SU-DHL-6 (cell line): ENCODE results near the gene ASB15.

ENCODE experiments used
- H2AFZ ChIP-seq: fragments of 200-600 bp; sonication (generic); 2 replicates; pipeline ENCODE4 v1.6.1; 2014; ENCODE audit warnings: low read depth, mild to moderate bottlenecking, moderate library complexity, mixed read lengths, antibody characterized with exemption, low read length; ENCODE audit not compliant: severe bottlenecking
- H3F3A ChIP-seq: fragments of 200-600 bp; shearing (Covaris generic); 2 replicates; pipeline ENCODE4 v1.6.0; 2016; ENCODE audit warnings: antibody characterized with exemption, mild to moderate bottlenecking; ENCODE audit not compliant: insufficient read depth
- H3K27ac ChIP-seq: fragments of 200-600 bp; sonication (generic); 2 replicates; pipeline ENCODE4 v1.5.1; 2016; ENCODE audit warnings: low read depth, mild to moderate bottlenecking, low read length, moderate library complexity, mixed read lengths
- H3K27me3 ChIP-seq: fragments of 200-600 bp; sonication (generic), shearing (Covaris generic); 2 replicates; pipeline ENCODE4 v1.6.0; 2014; ENCODE audit warnings: mild to moderate bottlenecking, low read length
- H3K36me3 ChIP-seq: fragments of 200-600 bp; sonication (generic); 2 replicates; pipeline ENCODE4 v1.6.1; 2014; ENCODE audit warnings: mild to moderate bottlenecking, low read length, mixed read lengths
- H3K4me2 ChIP-seq: fragments of 300-600, 200-600 bp; shearing (Covaris generic), sonication (generic); 2 replicates; pipeline ENCODE4 v1.6.0; 2014; ENCODE audit warnings: low read length, low read depth, mild to moderate bottlenecking; ENCODE audit not compliant: poor library complexity, severe bottlenecking
- H3K4me3 ChIP-seq: fragments of 200-600 bp; sonication (generic); 2 replicates; pipeline ENCODE4 v1.5.1; 2014; ENCODE audit warnings: antibody characterized with exemption, low read length, mild to moderate bottlenecking, mixed read lengths; ENCODE audit not compliant: insufficient read depth, poor library complexity, severe bottlenecking
- H3K79me2 ChIP-seq: fragments of 200-600 bp; sonication (generic); 2 replicates; pipeline ENCODE4 v1.6.1; 2014; ENCODE audit warnings: mild to moderate bottlenecking, low read length, moderate library complexity; ENCODE audit not compliant: insufficient read depth
- H3K9ac ChIP-seq: fragments of 200-600 bp; sonication (generic); 2 replicates; pipeline ENCODE4 v1.7.0; 2014; ENCODE audit warnings: mild to moderate bottlenecking, low read length
- H3K9me2 ChIP-seq: fragments of 200-600 bp; sonication (generic); replicated peaks from 2 replicates; pipeline ENCODE4 v1.6.1; 2014; ENCODE audit warnings: low read length; ENCODE audit not compliant: insufficient read depth
- H3K9me3 ChIP-seq: fragments of 200-600 bp; sonication (generic); 2 replicates; pipeline ENCODE4 v1.6.1; 2014; ENCODE audit warnings: low read length, mixed read lengths; ENCODE audit not compliant: insufficient read depth
- H4K20me1 ChIP-seq: fragments of 200-600 bp; sonication (generic); 2 replicates; pipeline ENCODE4 v1.6.1; 2014; ENCODE audit warnings: low read depth, mild to moderate bottlenecking, antibody characterized with exemption, low read length, moderate library complexity, mixed read lengths
- CTCF ChIP-seq: fragments of 200-600 bp; sonication (generic); IDR thresholded peaks from one replicate; pipeline ENCODE4 v1.5.1; 2017; ENCODE audit warnings: antibody characterized with exemption, mild to moderate bottlenecking, low read length, moderate library complexity; ENCODE audit not compliant: insufficient read depth, poor library complexity, severe bottlenecking
- EZH2phosphoT487 ChIP-seq: fragments of 200-600 bp; sonication (generic), shearing (Covaris generic); conservative IDR thresholded peaks from 2 replicates; pipeline ENCODE4 v1.6.1; 2018; ENCODE audit warnings: mild to moderate bottlenecking, antibody characterized with exemption, low read length, moderate library complexity, mixed read lengths

ASB15 gene

GRCh38 chr7:123680580-123680979 is 79.0 kb downstream of the ASB15 start:
- no peak overlapping the region for H3K27ac ChIP-seq
- H3K4me3 ChIP-seq, result no peak overlapping the region
- TF ChIP-seq CTCF (no peak), EZH2phosphoT487 (no peak)
- no peaks in the 10 kb centered on the region for H4K20me1 ChIP-seq
- 0 out of 2 replicates have a peak, but pooled peaks cover 5% of the 10 kb centered on the region for H3K36me3 ChIP-seq
- no peaks in the 10 kb centered on the region for H3K9me2 ChIP-seq
- H3K4me2 ChIP-seq, result no peak overlapping the region
- no peaks in the 10 kb centered on the region for H3K27me3 ChIP-seq
- H3K79me2 ChIP-seq, result no peaks in the 10 kb centered on the region
- no peak overlapping the region for H2AFZ ChIP-seq
- H3F3A ChIP-seq, result peaks cover 7% of the 10 kb centered on the region; the same call in 1 of the 2 replicates
- H3K9ac ChIP-seq, result no peak overlapping the region
- no peaks in the 10 kb centered on the region for H3K9me3 ChIP-seq

GRCh38 chr7:123681561-123681960 is 79.9 kb downstream of the ASB15 start:
- no peak overlapping the region for H3K4me3 ChIP-seq
- H3K36me3 ChIP-seq, result 0 out of 2 replicates have a peak, but pooled peaks cover 5% of the 10 kb centered on the region

GRCh38 chr7:123682690-123683089 is 81.1 kb downstream of the ASB15 start:
- no peaks in the 10 kb centered on the region for H3K9me2 ChIP-seq
- peaks cover 7% of the 10 kb centered on the region; the same call in 1 of the 2 replicates for H3F3A ChIP-seq
- no peak overlapping the region for H3K4me3 ChIP-seq
- no peaks in the 10 kb centered on the region for H4K20me1 ChIP-seq
- no peaks in the 10 kb centered on the region for H3K9me3 ChIP-seq
- H3K79me2 ChIP-seq, result no peaks in the 10 kb centered on the region
- H3K27ac ChIP-seq, result no peak overlapping the region
- H2AFZ ChIP-seq, result no peak overlapping the region
- no peak for TF ChIP-seq EZH2phosphoT487
- peak; percentile 40 for TF ChIP-seq CTCF
- no peaks in the 10 kb centered on the region for H3K27me3 ChIP-seq
- H3K36me3 ChIP-seq, result 0 out of 2 replicates have a peak, but pooled peaks cover 5% of the 10 kb centered on the region
- H3K9ac ChIP-seq, result no peak overlapping the region
- H3K4me2 ChIP-seq, result no peak overlapping the region

More at GRCh38 chr7:123681561-123681960, 79.9 kb downstream of the ASB15 start:
- Histone ChIP-seq H3K9me3 (no peaks in the 10 kb centered on the region), H3K9me2 (no peaks in the 10 kb centered on the region), H3K27me3 (no peaks in the 10 kb centered on the region), H3K9ac (no peak overlapping the region), H3K27ac (no peak overlapping the region), H2AFZ (no peak overlapping the region), H4K20me1 (no peaks in the 10 kb centered on the region), H3K79me2 (no peaks in the 10 kb centered on the region), H3F3A (peaks cover 7% of the 10 kb centered on the region; the same call in 1 of the 2 replicates), H3K4me2 (no peak overlapping the region)
- TF ChIP-seq CTCF, result no peak
- TF ChIP-seq EZH2phosphoT487, result no peak
